ENCODE measurements around the gene SPATA6L.

DNA sequence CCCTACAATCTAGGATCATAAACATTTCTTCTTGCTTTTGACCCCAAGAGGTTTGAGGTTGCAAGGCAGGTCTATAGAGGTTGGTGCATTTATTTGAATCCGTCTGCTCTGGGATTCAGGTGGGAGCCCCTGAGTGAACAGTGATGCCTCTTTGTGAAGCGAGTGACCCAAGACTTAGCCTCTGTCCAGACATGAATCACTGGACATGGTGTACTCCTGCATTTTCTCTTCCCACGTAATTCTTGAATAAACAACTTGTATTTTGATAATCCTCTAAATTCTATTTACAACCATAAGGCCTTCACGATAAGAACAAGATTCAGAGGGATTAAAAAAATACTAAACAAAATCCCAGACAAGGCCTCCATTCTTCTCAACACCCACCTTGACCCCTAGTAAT, 71.7 kb downstream of the SPATA6L start:
- TF ChIP-seq, protein P1, sequence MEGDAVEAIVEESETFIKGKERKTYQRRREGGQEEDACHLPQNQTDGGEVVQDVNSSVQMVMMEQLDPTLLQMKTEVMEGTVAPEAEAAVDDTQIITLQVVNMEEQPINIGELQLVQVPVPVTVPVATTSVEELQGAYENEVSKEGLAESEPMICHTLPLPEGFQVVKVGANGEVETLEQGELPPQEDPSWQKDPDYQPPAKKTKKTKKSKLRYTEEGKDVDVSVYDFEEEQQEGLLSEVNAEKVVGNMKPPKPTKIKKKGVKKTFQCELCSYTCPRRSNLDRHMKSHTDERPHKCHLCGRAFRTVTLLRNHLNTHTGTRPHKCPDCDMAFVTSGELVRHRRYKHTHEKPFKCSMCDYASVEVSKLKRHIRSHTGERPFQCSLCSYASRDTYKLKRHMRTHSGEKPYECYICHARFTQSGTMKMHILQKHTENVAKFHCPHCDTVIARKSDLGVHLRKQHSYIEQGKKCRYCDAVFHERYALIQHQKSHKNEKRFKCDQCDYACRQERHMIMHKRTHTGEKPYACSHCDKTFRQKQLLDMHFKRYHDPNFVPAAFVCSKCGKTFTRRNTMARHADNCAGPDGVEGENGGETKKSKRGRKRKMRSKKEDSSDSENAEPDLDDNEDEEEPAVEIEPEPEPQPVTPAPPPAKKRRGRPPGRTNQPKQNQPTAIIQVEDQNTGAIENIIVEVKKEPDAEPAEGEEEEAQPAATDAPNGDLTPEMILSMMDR (IDR thresholded peaks at IDR 0.05), result no peak
- no peak for TF ChIP-seq POLR2A (IDR thresholded peaks at IDR 0.05)

Data from lower leg skin (tissue), 3 donors.